CD4-positive, alpha-beta T cell treated with Interleukin-15 for 4 hours (primary cell): Measurements from ENCODE around the gene AGER.
"Not testable (repeated sequence)": the region's sequence is repeated elsewhere in the genome, so short reads cannot be mapped to it uniquely, and the experiment has no call there.

ENCODE experiments used
- DNase-seq: peaks from one replicate; pipeline ENCODE4 v3.0.0-alpha.2; 2020; ENCODE audit warnings: low spot score

Gene AGER

GRCh38 chr6:32186151-32186840 lies 2.2 kb upstream of the AGER start:
- not testable (repeated sequence) for DNase-seq

GRCh38 chr6:32185681-32186131 lies 1.7 kb upstream of the AGER start:
- peak; percentile 67 for DNase-seq

DNA sequence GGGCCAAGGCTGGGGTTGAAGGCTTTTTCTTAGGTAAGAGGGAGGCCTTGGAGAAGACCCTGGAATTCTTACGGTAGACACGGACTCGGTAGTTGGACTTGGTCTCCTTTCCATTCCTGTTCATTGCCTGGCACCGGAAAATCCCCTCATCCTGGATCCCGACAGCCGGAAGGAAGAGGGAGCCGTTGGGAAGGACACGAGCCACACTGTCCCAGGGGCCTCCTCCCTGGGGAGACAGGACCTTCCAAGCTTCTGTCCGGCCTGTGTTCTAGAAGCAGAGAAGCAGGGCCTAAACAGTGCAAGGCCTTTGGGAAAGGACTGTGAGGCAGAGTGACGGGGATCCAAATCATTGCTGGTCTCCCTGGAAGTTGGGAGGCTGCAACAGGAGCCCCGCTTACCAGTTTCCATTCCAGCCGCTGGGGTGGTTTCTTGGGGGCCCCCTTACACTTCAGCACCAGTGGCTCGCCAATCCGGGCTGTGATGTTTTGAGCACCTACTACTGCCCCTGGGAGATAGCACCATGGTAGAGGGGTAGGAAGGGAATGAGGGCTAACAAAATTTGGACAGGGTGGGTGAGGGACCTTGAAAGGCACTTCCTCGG lies 470 bp downstream of the AGER start:
- DNase-seq = no peak

- DNase-seq = no peak
Measured at GRCh38 chr6:32183030-32183429, 1.0 kb downstream of the AGER start.

- DNase-seq = no peak
Measured at GRCh38 chr6:32182555-32182981, 1.5 kb downstream of the AGER start.

GRCh38 chr6:32181915-32182529 lies 2.0 kb downstream of the AGER start:
- DNase-seq = no peak

GRCh38 chr6:32181148-32181702 lies 2.8 kb downstream of the AGER start:
- DNase-seq = no peak

DNA sequence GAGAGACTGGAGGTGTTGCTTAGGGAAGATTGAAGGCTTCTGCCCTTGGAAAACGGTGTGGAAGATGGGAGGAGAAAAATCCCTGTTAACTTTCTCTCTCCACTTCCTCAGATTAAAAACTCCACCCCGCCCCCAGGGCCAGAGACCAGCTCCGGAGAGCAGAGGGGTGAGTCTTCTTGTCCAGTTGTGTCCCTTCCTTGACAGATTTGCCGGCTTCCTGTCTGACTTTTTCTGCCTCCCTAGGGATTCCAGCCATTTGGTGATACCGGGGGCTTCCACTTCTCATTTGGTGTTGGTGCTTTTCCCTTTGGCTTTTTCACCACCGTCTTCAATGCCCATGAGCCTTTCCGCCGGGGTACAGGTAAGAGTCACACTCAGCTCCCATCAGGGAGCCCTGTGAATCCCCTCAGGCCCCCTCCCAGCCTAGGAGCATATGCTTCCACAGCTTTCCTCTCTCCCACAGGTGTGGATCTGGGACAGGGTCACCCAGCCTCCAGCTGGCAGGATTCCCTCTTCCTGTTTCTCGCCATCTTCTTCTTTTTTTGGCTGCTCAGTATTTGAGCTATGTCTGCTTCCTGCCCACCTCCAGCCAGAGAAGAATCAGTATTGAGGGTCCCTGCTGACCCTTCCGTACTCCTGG lies 4.2 kb downstream of the AGER start:
- DNase-seq = no peak

DNA sequence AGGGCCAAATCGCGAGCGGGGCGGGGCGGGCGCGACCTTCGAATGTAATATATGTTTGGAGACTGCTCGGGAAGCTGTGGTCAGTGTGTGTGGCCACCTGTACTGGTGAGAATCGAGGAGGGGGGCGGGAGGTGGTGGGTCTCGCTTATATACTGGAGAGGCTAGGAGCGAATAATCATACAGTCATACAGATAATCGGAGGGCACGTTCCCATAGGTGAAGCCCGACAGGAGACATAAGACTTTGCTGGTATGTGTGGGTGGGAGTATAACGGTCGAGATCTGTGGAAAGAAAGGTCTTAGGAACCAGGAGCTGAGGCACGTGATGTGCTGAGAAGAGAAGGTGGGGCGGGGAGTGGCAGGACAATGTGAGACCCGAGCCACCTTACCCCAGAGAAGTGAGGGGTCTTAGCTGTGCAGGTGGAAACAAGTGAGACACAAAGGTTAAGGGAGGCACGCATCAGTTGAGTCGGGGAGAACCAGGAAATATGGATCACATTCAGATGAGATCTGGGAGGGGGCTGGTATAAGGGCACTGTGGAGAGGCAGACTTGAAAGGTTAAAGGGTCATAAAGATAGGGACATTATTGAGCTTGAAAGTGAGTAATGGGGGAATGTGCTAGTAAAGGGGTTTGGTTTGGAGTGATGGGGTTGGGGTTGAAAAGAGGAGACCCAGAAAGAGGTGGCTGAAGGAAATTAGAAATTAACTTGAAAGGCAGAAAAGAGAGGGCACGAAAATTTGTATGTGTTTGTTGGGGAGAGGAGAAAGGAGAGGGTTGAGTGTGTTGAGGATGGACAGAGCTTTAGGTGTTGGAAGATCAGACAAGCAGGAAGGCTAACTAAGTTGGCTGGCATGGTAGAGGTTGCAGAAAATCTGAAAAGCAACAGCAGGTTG lies 5.3 kb downstream of the AGER start:
- no peak for DNase-seq

- peak; percentile 99 for DNase-seq
Measured at GRCh38 chr6:32177788-32178546, 6.1 kb downstream of the AGER start, which contains the start of gene RNF5. Gene RNF5 (plus strand): TSS chr6:32178405. CDS start chr6:32178512, 107 bp downstream.

DNA sequence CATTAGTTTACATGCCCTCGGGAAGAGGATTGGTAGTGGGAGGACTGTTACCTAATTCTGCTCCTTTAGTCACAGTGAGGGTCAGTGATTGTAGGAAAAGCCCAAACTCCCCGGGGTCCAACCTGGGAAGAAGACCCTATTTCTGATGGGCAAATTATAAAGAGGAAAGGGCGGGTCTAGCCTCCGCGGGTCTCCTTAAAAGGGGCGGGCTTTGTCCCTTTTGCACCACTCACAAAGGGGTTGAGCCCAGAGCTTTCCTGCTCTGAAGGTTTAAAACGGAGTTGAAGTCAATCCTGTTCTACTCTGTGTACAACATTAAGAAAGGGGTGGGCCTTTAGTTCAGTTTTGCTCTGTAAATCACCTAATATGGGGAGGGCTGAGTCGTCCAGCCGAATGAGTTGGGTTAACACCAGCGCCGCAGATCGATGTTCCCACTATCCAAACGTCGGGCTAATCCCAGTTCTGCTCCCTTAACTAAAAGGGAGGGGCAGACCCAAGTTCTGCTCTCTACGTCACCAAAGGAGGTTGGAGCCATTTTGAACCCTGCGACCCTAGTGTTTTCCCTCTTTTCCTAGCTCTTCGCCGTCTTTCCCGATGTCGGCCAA lies 6.8 kb downstream of the AGER start:
- DNase-seq = peak; percentile 53

- DNase-seq = no peak
Measured at GRCh38 chr6:32176476-32177182, 7.4 kb downstream of the AGER start.

DNA sequence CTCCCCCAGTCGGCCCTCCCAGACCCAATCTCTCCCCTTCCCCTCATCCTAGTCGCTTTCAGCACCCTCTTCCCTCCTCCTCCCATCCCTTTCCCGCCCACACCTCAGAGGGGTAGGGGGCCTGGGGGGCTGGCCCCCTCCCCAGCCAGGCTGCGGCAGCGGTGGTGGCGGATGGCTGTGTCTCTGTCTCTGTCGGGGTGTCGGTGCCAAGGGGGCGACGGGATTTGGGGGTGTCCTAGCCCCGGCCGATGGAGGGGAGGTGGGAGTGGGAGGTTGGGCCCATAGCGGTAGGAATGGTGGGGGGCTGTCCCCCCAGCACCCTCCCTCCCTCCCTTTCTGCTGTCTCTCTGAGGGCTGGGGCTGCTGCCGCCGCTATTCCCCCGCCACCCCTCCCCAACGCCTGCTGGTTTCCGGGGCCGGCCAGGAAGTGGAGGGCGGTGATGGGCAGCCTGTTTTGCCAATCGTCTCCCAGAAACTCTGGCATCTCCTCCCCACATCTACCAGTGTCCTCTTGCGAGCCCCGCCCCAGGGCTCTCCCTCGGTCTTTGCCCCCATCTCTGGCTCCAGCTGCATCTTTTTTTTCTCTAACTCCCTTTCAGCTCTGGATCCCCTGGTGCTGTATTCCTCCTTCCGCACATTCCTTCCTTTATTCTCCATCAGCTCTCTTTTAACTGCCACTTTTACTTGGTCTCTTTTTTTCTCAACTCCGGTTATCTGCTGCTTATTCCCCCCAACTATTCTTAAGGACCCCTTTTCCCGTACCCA lies 8.2 kb downstream of the AGER start, which contains the start of gene AGPAT1:
TSS of gene AGPAT1 (minus strand) at position 374 of the 765 bp plus-strand sequence. CDS start 4,588 bp downstream, outside the sequence.
- peak; percentile 98 for DNase-seq

DNA sequence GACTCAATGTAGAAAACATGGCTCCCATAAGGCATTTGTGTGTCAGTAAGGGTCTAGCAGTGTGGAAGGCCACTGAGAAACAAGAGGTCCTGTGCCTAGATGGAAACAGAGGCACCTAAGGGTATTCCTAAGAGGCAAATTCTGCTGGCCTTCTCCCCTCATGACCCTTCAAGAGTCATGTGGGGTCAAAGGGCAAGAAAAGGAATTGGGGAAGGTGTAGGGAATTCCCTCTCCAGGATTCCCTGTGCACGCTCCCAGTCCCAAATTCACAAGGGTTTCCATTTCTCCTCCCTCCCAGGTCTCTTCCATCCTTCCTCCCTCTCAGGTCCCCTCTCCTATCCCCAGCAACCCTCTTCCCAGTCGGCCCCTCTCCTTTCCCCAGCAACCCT lies 8.7 kb downstream of the AGER start:
- DNase-seq = no peak

- DNase-seq = no peak
Measured at GRCh38 chr6:32174416-32174815, 9.6 kb downstream of the AGER start.

GRCh38 chr6:32173051-32173727 lies 10.9 kb downstream of the AGER start:
- DNase-seq = no peak

GRCh38 chr6:32171234-32171633 lies 12.8 kb downstream of the AGER start:
- no peak for DNase-seq

GRCh38 chr6:32170294-32170693 lies 13.8 kb downstream of the AGER start:
- DNase-seq = no peak
